CD4-positive, alpha-beta T cell treated with Interleukin-21 for 1 hour (primary cell): ENCODE results near the gene ATG101.
"Not testable (repeated sequence)": the region's sequence is repeated elsewhere in the genome, so short reads cannot be mapped to it uniquely, and the experiment has no call there.

Source experiments
- DNase-seq: peaks from one replicate; pipeline ENCODE4 v3.0.0-alpha.2; 2020

ATG101 gene

DNA sequence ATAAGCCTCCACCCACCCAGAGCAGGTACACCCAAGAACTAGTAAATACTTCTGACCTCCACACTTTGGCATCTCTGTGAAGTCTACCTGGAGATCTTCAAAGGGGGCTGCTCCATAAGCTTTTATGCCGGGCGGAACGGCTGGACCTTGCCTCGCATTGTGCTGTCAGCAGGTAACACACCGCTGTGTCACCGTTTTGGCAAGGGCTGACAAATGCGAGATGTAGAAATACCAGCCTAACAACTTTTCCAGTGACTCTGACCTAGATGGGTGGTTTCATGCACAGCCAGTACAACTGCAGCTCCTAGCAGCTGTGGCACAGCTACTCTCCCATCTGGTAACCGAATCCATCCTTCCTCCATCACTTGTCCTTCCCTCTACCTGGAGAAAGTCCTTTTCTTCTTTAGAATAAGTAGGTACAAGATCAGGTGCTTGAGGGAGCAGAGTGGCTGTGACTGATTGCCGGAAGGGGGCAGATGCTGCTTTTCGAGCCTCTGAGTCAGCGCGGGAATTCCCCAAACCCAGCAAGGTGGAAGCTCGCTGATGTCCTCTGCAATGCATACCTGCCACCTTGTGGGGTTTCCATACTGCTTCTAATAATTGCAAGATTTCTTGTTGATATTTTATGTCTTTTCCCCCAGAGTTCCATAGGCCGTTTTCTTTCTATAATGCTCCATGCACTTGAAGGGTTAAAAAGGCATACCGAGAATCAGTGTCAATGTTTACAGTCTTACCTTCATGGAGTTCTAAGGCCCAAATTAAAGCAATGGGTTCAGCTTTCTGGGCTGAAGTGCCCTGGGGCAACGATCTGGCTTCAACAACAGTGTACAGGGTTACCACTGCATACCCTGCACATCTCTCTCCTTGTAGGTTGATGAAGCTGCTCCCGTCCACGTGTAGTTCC lies 46.7 kb downstream of the ATG101 start:
- peak; percentile 73 for DNase-seq

DNA sequence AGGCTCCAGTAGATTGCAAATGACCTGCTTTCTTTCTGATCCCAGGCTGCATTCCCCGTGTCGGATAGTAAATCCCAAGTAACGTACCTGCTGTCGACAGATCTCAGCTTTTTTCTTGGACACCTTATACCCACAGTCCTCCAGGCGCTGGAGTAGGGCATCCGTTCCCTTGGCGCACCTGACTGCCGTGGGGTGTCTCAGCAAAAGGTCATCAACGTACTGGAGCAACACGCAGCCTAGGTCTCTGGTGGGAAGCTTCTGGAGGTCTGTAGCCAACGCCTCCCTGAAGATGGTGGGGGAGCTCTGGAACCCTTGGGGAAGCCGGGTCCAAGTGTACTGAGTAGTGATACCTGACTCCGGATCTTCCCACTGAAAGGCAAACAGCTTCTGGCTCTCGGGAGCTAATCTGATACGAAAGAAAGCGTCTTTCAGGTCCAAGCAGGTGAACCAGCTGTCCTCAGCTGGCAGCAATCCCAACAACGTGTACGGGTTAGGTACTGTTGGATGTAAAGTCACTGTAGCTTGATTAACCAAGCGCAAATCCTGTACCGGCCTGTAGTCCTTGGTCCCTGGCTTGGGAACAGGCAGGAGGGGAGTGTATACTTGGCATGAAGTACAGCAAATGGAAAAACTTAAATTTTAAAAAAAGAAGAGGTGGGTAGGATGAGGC lies 48.2 kb downstream of the ATG101 start:
- not testable (repeated sequence) for DNase-seq

- peak; percentile 41 for DNase-seq
Measured at GRCh38 chr12:52119398-52120254, 49.8 kb downstream of the ATG101 start.

- no peak for DNase-seq
Measured at GRCh38 chr12:52120951-52121823, 51.4 kb downstream of the ATG101 start.

GRCh38 chr12:52121824-52122539 lies 52.2 kb downstream of the ATG101 start:
- DNase-seq: peak; percentile 60

GRCh38 chr12:52122540-52122871 lies 52.7 kb downstream of the ATG101 start:
- DNase-seq: no peak

DNA sequence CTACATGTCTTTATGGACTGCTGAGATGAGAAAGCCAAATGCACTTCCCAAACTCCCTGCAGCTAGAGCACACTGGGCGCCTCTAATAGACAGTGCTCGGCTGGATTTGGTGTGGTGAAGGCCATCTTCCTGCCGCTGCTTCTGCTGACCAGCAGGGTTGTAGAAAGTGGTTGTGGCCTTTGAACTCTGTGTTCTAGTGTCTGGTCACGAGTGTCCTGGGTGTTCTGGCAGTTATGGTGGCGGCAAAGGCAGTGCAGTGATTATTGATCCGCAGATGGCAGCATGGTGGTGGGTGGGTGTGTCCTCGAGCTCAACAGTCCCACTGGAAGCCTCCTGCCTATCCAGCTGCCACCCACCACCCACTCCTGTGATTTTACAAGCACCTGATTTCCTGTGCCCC lies 53.1 kb downstream of the ATG101 start:
- no peak for DNase-seq

GRCh38 chr12:52123487-52124186 lies 53.9 kb downstream of the ATG101 start:
- no peak for DNase-seq

- no peak for DNase-seq
Measured at GRCh38 chr12:52125476-52125900, 55.7 kb downstream of the ATG101 start.

GRCh38 chr12:52126050-52126604 lies 56.3 kb downstream of the ATG101 start:
- DNase-seq: no peak
